GM12872 (cell line): Measurements from ENCODE around the gene SLC23A3.

Source experiments
- CTCF ChIP-seq: IDR thresholded peaks from 3 replicates; pipeline ENCODE4 v1.5.1; 2011; ENCODE audit warnings: low read depth, mild to moderate bottlenecking, low read length, moderate library complexity; ENCODE audit not compliant: insufficient read depth

The SLC23A3 gene

GRCh38 chr2:219126555-219126954, 43.3 kb downstream of the SLC23A3 start:
- no peak for TF ChIP-seq CTCF

DNA sequence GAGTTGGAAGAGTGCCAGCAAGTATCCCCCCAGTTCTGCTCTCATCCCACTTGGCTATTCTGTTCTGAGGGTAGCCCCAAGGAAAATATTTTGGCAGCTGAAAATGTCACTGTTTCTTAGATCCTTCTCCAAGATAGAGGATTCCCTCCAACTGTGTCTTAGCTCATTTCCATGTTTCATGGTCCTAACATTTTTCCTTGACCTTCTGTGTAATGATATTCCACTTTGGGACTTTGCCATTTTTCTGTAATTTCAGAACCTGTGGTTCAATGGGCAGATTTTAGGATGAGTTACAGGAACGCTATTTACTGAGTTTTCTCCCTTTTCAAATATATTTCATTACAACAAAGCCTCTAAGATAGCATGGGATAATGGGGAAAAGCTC, 44.0 kb downstream of the SLC23A3 start:
- no peak for TF ChIP-seq CTCF

DNA sequence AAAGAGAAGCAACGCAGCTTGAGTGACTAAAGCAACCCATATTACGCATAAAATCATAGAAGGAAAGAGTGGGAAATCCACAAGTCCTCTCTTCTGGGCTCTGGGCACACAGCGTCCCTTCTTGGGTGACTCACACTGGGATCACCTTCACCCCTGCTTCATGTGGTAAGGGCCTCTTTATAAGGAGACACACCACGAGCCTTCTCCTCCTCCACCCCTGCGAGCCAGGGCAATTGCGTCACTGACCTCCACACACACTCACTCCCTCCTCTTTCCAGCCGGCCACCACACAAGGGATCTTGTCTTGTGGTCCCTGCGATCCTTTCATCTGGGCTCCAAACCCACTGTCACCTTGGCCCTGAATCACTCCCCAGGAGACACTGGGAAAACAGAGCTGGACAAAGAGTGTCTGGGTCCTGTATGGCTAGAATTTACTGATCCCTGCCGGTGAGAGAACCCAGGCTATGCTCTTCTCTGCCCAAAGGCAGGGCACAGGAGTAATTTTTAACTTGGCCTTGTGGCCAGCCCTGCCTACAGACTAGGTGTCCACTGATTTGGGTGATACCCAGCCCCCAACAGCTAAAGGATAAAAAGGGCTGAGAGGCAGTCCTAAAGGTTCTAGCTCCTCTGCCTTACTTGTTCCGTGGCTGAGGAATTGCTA, 44.5 kb downstream of the SLC23A3 start:
- TF ChIP-seq CTCF, result no peak

GRCh38 chr2:219124381-219125110, 45.3 kb downstream of the SLC23A3 start:
- no peak for TF ChIP-seq CTCF

DNA sequence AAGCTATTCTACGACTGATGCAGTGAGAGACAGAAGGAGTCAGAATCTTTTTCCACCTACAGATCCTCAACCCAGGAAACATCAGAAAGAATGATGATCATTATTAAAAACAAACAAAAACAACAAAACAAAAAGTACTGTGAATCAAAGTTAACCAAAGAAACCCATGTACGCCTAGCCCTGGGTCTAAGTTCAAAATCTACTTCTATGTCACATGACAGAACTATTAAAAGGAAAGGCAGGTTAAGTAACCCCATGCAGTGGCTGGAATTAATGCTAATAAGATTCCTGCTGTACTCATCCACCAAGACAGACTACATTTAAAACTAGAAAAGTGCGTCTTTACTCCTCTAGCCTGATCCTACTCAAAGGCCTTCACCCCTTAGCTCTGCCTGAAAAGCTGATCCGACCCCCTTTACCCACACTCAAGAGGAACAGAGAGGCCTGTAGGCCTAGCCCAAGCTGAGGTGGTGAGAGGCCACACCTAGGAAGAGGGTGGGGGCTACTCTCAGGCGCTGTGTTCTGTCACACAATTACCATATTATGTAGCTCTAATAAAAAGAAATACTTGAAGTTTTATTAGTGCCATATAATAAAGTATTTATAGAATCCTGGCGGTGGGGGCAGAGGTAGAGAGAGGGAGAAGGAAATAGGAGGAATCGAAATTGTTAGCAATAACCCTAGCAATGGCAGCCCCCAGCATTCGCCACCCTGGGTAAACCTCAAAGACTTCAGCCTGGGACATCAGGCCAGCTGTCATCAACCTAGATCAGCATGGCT, 46.3 kb downstream of the SLC23A3 start:
- TF ChIP-seq CTCF, result no peak

DNA sequence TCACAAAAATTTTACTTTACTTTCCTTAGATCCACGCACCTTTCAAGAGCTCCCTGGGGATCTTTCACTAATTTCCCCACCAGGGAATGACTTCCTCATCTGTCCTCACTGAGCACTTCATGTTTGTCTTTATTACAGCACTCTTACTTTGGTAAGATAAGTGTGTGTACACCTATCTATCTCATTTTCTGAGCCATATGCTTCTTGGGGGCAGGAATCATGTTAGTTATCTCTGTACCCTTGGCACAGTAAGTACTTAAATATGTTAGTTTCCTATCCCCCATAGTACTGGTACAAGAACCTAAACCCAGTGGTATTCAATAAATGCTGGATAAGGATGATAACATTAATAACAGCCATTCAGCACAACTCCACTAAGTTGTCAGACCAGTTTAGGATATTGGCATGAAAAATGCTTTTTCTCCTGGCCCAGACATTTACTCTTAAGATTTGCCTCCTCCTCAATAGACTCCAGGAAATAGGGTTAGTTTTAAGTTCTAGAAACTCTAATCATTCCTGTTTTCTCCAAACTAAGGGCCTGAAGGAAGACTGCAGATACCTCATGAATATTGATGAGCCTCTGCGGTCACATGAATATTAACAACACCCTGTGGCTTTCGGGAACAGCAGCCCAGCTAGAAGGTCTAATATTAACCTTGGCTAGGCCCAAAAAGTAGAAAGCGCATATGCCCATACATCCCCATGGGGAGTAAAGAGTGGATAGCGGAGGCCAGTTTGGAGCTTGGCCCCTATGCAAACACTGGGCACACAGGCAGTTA, 47.4 kb downstream of the SLC23A3 start:
- TF ChIP-seq CTCF, result no peak

- TF ChIP-seq CTCF, result no peak
These were observed 49.7 kb downstream of the SLC23A3 start for GRCh38 chr2:219120082-219120481.
